ENCODE measurements around the gene ZBTB34. TPM values are rescaled to one million over a fixed set of nuclear protein-coding genes. Genes with fewer than 3 reads are reported as not detected.
A peak's percentile ranks its signal among the peaks of the same experiment; 100 is the strongest.

ZBTB34 gene
- polyA plus RNA-seq, 2 of the 4 experiments (the other 2 are of a cell fraction), result 4.1 to 6.4 TPM

DNA sequence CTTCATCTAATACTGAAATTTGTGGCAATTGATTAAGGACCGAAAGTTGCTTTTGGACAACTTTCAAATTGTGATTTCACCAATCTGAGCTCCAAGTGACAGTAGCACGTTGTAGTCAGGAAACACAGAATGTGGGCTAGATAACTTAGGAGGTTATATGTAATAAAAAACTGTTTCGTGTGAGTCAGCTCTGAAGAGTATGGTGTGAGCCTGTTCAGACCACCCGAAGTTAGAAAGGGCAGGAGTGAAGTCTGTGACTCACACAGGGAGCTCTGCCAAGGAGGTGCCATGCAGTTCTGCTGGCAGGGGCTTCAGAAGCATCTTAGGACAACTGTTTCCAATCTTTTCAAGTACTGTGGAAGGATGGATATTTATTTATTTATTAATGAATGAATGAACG is 16.4 kb upstream of the ZBTB34 start:
- CTCF ChIA-PET, result interaction anchor here (0.6 to 4.8 kb wide), 3 partner anchors 15 to 957 kb away, joined by 4 to 20 read pairs (median 4); no protein-coding TSS in a partner anchor
- DNase-seq (ENCODE audit: low read depth in 1 of 2, low spot score in 1 of 2) (no peak), ATAC-seq (peak in 1 of 2 experiments; percentile 69; a peak in 3 of 6 replicates), FAIRE-seq (no peak)
- Histone ChIP-seq H3K9me3 (no peaks in the 10 kb centered on the region), H3K4me2 (0 out of 3 replicates have a peak overlapping the region, but pooled peaks have one; percentile 21), H3K4me1 (peaks cover 9% of the 10 kb centered on the region), H3K4me3 (no peak overlapping the region), H3K27ac (peak overlapping the region in 1 of 2 experiments; percentile 21; a peak in 1 of 6 replicates)
- POLR2A ChIA-PET, result interaction anchor here (1.0 kb wide), 1 partner anchor 10 kb away, joined by 3 read pairs; no protein-coding TSS in a partner anchor
- WGBS (ENCODE audit: missing lambda C conversion rate), result 42% methylated on average over 5 of the region's 5 CpGs
- TF ChIP-seq CHD4 (IDR thresholded peaks at IDR 0.05; ENCODE audit: borderline replicate concordance), result no peak
- no peak for TF ChIP-seq CEBPB (IDR thresholded peaks at IDR 0.05)
- TF ChIP-seq, protein P1, sequence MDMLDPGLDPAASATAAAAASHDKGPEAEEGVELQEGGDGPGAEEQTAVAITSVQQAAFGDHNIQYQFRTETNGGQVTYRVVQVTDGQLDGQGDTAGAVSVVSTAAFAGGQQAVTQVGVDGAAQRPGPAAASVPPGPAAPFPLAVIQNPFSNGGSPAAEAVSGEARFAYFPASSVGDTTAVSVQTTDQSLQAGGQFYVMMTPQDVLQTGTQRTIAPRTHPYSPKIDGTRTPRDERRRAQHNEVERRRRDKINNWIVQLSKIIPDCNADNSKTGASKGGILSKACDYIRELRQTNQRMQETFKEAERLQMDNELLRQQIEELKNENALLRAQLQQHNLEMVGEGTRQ (IDR thresholded peaks at IDR 0.05), result no peak
- no peak for TF ChIP-seq CBX8 (IDR thresholded peaks at IDR 0.05)
- no peak for TF ChIP-seq NPAS2 (CRISPR knock-in tag; IDR thresholded peaks at IDR 0.05; ENCODE audit: borderline replicate concordance)
- TF ChIP-seq JUNB (IDR thresholded peaks at IDR 0.05), result no peak
- TF ChIP-seq HEYL (CRISPR knock-in tag; IDR thresholded peaks at IDR 0.05), result no peak
- TF ChIP-seq, protein P2, sequence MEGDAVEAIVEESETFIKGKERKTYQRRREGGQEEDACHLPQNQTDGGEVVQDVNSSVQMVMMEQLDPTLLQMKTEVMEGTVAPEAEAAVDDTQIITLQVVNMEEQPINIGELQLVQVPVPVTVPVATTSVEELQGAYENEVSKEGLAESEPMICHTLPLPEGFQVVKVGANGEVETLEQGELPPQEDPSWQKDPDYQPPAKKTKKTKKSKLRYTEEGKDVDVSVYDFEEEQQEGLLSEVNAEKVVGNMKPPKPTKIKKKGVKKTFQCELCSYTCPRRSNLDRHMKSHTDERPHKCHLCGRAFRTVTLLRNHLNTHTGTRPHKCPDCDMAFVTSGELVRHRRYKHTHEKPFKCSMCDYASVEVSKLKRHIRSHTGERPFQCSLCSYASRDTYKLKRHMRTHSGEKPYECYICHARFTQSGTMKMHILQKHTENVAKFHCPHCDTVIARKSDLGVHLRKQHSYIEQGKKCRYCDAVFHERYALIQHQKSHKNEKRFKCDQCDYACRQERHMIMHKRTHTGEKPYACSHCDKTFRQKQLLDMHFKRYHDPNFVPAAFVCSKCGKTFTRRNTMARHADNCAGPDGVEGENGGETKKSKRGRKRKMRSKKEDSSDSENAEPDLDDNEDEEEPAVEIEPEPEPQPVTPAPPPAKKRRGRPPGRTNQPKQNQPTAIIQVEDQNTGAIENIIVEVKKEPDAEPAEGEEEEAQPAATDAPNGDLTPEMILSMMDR (IDR thresholded peaks at IDR 0.05), result no peak
- no peak for TF ChIP-seq NR3C1 (IDR thresholded peaks at IDR 0.05)
- no peak for TF ChIP-seq TFCP2L1 (CRISPR knock-in tag; IDR thresholded peaks at IDR 0.05)
- TF ChIP-seq FOSB (CRISPR knock-in tag; IDR thresholded peaks at IDR 0.05), result no peak
- TF ChIP-seq FOXS1 (CRISPR knock-in tag; IDR thresholded peaks at IDR 0.05), result no peak
- TF ChIP-seq ZNF302 (CRISPR knock-in tag; IDR thresholded peaks at IDR 0.05), result no peak
- TF ChIP-seq RARB (CRISPR knock-in tag; IDR thresholded peaks at IDR 0.05), result no peak
- no peak for TF ChIP-seq POLR2A (IDR thresholded peaks at IDR 0.05; ENCODE audit: low read length)

DNA sequence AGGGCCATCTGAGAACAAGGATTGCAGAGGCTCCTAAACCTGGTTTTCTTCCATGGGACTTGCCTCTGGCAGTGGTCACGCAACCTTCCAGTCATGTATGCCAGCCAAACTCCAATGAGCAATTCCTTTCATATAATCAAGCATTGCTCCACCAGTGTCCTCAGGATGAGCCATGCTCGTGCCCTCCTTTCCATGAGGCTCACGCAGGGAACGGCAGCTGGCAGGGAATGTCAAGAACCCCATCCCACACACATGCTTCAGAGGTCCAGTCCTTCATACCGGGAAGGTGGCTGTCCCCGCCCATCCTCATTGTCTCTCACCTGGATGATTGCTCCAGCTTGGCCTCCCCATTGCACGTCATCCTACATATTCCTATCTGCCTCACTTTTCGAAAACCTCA is 13.4 kb upstream of the ZBTB34 start:
- TF ChIP-seq HDAC2 (IDR thresholded peaks at IDR 0.05) (no peak), JUN (IDR thresholded peaks at IDR 0.05) (no peak), EHMT2 (IDR thresholded peaks at IDR 0.05; ENCODE audit: low read depth) (no peak), MAZ (IDR thresholded peaks at IDR 0.05; ENCODE audit: borderline replicate concordance, low read depth, low read length) (no peak), KDM1A (IDR thresholded peaks at IDR 0.05; ENCODE audit: low read depth) (no peak), SREBF2 (IDR thresholded peaks at IDR 0.05) (no peak), GATA3 (IDR thresholded peaks at IDR 0.05; ENCODE audit: borderline replicate concordance) (no peak), RFX5 (IDR thresholded peaks at IDR 0.05) (no peak), RNF2 (IDR thresholded peaks at IDR 0.05; ENCODE audit: borderline replicate concordance, low read depth) (no peak), FOSB (CRISPR knock-in tag; IDR thresholded peaks at IDR 0.05) (no peak), RAD21 (conservative IDR thresholded peaks at IDR 0.05 in 1 of 2, IDR thresholded peaks at IDR 0.05 in 1 of 2) (no peak), HOXB13 (CRISPR knock-in tag; IDR thresholded peaks at IDR 0.05; ENCODE audit: low read depth) (no peak), ZFP36 (IDR thresholded peaks at IDR 0.05; ENCODE audit: borderline replicate concordance, partially characterized antibody) (no peak), FOXS1 (CRISPR knock-in tag; IDR thresholded peaks at IDR 0.05) (no peak), CHD4 (IDR thresholded peaks at IDR 0.05; ENCODE audit: borderline replicate concordance) (no peak)
- TF ChIP-seq, protein P3, sequence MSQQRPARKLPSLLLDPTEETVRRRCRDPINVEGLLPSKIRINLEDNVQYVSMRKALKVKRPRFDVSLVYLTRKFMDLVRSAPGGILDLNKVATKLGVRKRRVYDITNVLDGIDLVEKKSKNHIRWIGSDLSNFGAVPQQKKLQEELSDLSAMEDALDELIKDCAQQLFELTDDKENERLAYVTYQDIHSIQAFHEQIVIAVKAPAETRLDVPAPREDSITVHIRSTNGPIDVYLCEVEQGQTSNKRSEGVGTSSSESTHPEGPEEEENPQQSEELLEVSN (IDR thresholded peaks at IDR 0.05; ENCODE audit: borderline replicate concordance, low read depth), result no peak
- TF ChIP-seq, protein P4, sequence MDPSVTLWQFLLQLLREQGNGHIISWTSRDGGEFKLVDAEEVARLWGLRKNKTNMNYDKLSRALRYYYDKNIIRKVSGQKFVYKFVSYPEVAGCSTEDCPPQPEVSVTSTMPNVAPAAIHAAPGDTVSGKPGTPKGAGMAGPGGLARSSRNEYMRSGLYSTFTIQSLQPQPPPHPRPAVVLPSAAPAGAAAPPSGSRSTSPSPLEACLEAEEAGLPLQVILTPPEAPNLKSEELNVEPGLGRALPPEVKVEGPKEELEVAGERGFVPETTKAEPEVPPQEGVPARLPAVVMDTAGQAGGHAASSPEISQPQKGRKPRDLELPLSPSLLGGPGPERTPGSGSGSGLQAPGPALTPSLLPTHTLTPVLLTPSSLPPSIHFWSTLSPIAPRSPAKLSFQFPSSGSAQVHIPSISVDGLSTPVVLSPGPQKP (IDR thresholded peaks at IDR 0.05; ENCODE audit: low read depth, low read length), result no peak
- TF ChIP-seq, protein P5, sequence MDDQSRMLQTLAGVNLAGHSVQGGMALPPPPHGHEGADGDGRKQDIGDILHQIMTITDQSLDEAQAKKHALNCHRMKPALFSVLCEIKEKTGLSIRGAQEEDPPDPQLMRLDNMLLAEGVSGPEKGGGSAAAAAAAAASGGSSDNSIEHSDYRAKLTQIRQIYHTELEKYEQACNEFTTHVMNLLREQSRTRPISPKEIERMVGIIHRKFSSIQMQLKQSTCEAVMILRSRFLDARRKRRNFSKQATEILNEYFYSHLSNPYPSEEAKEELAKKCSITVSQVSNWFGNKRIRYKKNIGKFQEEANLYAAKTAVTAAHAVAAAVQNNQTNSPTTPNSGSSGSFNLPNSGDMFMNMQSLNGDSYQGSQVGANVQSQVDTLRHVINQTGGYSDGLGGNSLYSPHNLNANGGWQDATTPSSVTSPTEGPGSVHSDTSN (IDR thresholded peaks at IDR 0.05), result no peak
- H3K4me2 ChIP-seq, result no peak overlapping the region
- DNase-seq (ENCODE audit: low read depth in 1 of 2, low spot score in 1 of 2) (no peak), FAIRE-seq (no peak), ATAC-seq (no peak)
- peaks cover 9% of the 10 kb centered on the region for H3K4me1 ChIP-seq
- 85% methylated on average over 8 of the region's 8 CpGs for WGBS (ENCODE audit: missing lambda C conversion rate)
- no peaks in the 10 kb centered on the region for H3K9me3 ChIP-seq
- ChIA-PET POLR2A (no interaction called here), CTCF (interaction anchor here (4.8 kb wide), 1 partner anchor 12 kb away, joined by 20 read pairs; no protein-coding TSS in a partner anchor)
- no peak overlapping the region for H3K27ac ChIP-seq
- H3K4me3 ChIP-seq, result no peak overlapping the region
